ENCODE measurements around the gene QRICH2. TPM values are rescaled to one million over a fixed set of nuclear protein-coding genes. Genes with fewer than 3 reads are reported as not detected.
"Not testable (repeated sequence)": the region's sequence is repeated elsewhere in the genome, so short reads cannot be mapped to it uniquely, and the experiment has no call there.

The QRICH2 gene
- total RNA-seq, 2 experiments from 2014 or later: 1.8 to 2.1 TPM

GRCh38 chr17:76232342-76232741 lies 75.7 kb downstream of the QRICH2 start:
- no peak for TF ChIP-seq CTCF (IDR thresholded peaks at IDR 0.05)
- Histone ChIP-seq H3K4me3 (ENCODE audit: low read length) (no peak overlapping the region), H3K27me3 (ENCODE audit: control insufficient read depth in 1 of 2, insufficient read depth in 2 of 2, low read length in 2 of 2) (no peaks in the 10 kb centered on the region), H3K4me1 (ENCODE audit: insufficient read depth, low read length) (no peaks in the 10 kb centered on the region), H3K36me3 (ENCODE audit: insufficient read depth, low read length) (no peaks in the 10 kb centered on the region), H3K9me3 (ENCODE audit: control insufficient read depth in 1 of 2, insufficient read depth in 1 of 2, low read length in 2 of 2) (no peaks in the 10 kb centered on the region), H3K27ac (ENCODE audit: low read depth in 1 of 2, low read length in 2 of 2) (no peak overlapping the region)
- H3K4me3 Mint-ChIP-seq: no peak overlapping the region
- no peaks in the 10 kb centered on the region for H3K9me3 Mint-ChIP-seq
- peaks cover 7% of the 10 kb centered on the region for H3K36me3 Mint-ChIP-seq (ENCODE audit: low read depth)
- peaks cover 46% of the 10 kb centered on the region for H3K4me1 Mint-ChIP-seq (ENCODE audit: low read depth)
- intact Hi-C loops (cut with DNase I, micrococcal nuclease): no loop called here
- ATAC-seq (ENCODE audit: poor library complexity) (no peak), DNase-seq (no peak)
- CTCF ChIA-PET: interaction anchor here (1.8 kb wide), 1 partner anchor 47 kb away, joined by 5 read pairs; no protein-coding TSS in a partner anchor
- POLR2A ChIA-PET: interaction anchor here (0.6 kb wide), 1 partner anchor 218 kb away, joined by 3 read pairs; no protein-coding TSS in a partner anchor
- no peak overlapping the region for H3K27ac Mint-ChIP-seq
- no peaks in the 10 kb centered on the region for H3K27me3 Mint-ChIP-seq

GRCh38 chr17:76226749-76227148 lies 81.3 kb downstream of the QRICH2 start:
- H3K36me3 Mint-ChIP-seq (ENCODE audit: low read depth); H3K27ac Mint-ChIP-seq; DNase-seq; H3K4me1 ChIP-seq (ENCODE audit: insufficient read depth, low read length); H3K27me3 Mint-ChIP-seq; H3K9me3 Mint-ChIP-seq; H3K27ac ChIP-seq (ENCODE audit: low read depth in 1 of 2, low read length in 2 of 2); H3K27me3 ChIP-seq (ENCODE audit: control insufficient read depth in 1 of 2, insufficient read depth in 2 of 2, low read length in 2 of 2); POLR2A ChIA-PET; H3K9me3 ChIP-seq (ENCODE audit: control insufficient read depth in 1 of 2, insufficient read depth in 1 of 2, low read length in 2 of 2); ATAC-seq (ENCODE audit: poor library complexity); H3K4me3 Mint-ChIP-seq; intact Hi-C loops (cut with DNase I, micrococcal nuclease); H3K4me3 ChIP-seq (ENCODE audit: low read length); H3K36me3 ChIP-seq (ENCODE audit: insufficient read depth, low read length): not testable (repeated sequence)
- CTCF ChIA-PET: interaction anchor here (1.2 kb wide), 2 partner anchors 11 to 53 kb away, joined by 3 to 5 read pairs; no protein-coding TSS in a partner anchor
- H3K4me1 Mint-ChIP-seq (ENCODE audit: low read depth): peaks cover 39% of the 10 kb centered on the region

- intact Hi-C loops (cut with DNase I, micrococcal nuclease); H3K4me1 ChIP-seq (ENCODE audit: insufficient read depth, low read length); H3K36me3 ChIP-seq (ENCODE audit: insufficient read depth, low read length); H3K36me3 Mint-ChIP-seq (ENCODE audit: low read depth); ATAC-seq (ENCODE audit: poor library complexity); H3K27ac ChIP-seq (ENCODE audit: low read depth in 1 of 2, low read length in 2 of 2); H3K9me3 Mint-ChIP-seq; H3K9me3 ChIP-seq (ENCODE audit: control insufficient read depth in 1 of 2, insufficient read depth in 1 of 2, low read length in 2 of 2); H3K27ac Mint-ChIP-seq; H3K27me3 Mint-ChIP-seq; H3K27me3 ChIP-seq (ENCODE audit: control insufficient read depth in 1 of 2, insufficient read depth in 2 of 2, low read length in 2 of 2); H3K4me3 Mint-ChIP-seq; DNase-seq; H3K4me3 ChIP-seq (ENCODE audit: low read length); POLR2A ChIA-PET; CTCF ChIA-PET: not testable (repeated sequence)
- H3K4me1 Mint-ChIP-seq (ENCODE audit: low read depth): peaks cover 35% of the 10 kb centered on the region
Observed at GRCh38 chr17:76225373-76226086, 82.5 kb downstream of the QRICH2 start.

Other genes starting within 250 kb of the QRICH2 start
- 100 to 1,000 TPM; 106 to 108 TPM for gene SRP68, start 235.8 kb downstream of the QRICH2 start, total RNA-seq
- gene GALR2, start 233.5 kb downstream of the QRICH2 start, total RNA-seq: 1 to 10 TPM in 1 of 2 experiments, under 1 TPM in 1; 0.59 to 1.0 TPM
- gene ZACN, start 229.1 kb downstream of the QRICH2 start, total RNA-seq: under 1 TPM; 0.69 to 0.98 TPM
- 10 to 100 TPM; 88.1 to 90.6 TPM for gene EXOC7, start 204.5 kb downstream of the QRICH2 start, total RNA-seq
- gene FOXJ1, start 167.0 kb downstream of the QRICH2 start, total RNA-seq: under 1 TPM; 0.63 to 0.89 TPM
- 10 to 100 TPM; 18.5 to 21.1 TPM for gene RNF157, start 67.8 kb downstream of the QRICH2 start, total RNA-seq
- 100 to 1,000 TPM; 253 to 265 TPM for gene UBALD2, start 42.9 kb downstream of the QRICH2 start, total RNA-seq
- gene PRPSAP1, start 45.6 kb upstream of the QRICH2 start, total RNA-seq: 10 to 100 TPM; 10.8 to 12.1 TPM
- 1 to 10 TPM in 1 of 2 experiments, under 1 TPM in 1; 0.45 to 1.1 TPM for gene SPHK1, start 76.3 kb upstream of the QRICH2 start, total RNA-seq
- 10 to 100 TPM; 22.7 to 25.1 TPM for gene UBE2O, start 144.9 kb upstream of the QRICH2 start, total RNA-seq
- under 1 TPM in 1 of 2 experiments, not detected in 1; 0.14 TPM for gene AANAT, start 159.3 kb upstream of the QRICH2 start, total RNA-seq
- gene RHBDF2, start 193.1 kb upstream of the QRICH2 start, total RNA-seq: 10 to 100 TPM; 22.6 to 24.9 TPM
- gene CYGB, start 229.4 kb upstream of the QRICH2 start, total RNA-seq: not detected
- gene PRCD, start 231.8 kb upstream of the QRICH2 start, total RNA-seq: not detected